SK-N-SH (cell line): ENCODE measurements around the gene DUSP16. TPM values are rescaled to one million over a fixed set of nuclear protein-coding genes. Genes with fewer than 3 reads are reported as not detected.

Source experiments
- CTCF ChIA-PET: fragments of 300-600, 350-600 bp; formaldehyde crosslinking; extraction: SDS; loops from one replicate; lab custom pipeline; 2021; lab: Yijun Ruan, JAX
- POLR2A ChIA-PET: fragments of 350-600 bp; sonication (Branson Sonifier 250); formaldehyde crosslinking; extraction: SDS; loops from one replicate; lab custom pipeline; 2020; ENCODE audit warnings: antibody characterized with exemption, inconsistent platforms; lab: Yijun Ruan, JAX
- DNase-seq: peaks from one replicate; pipeline ENCODE4 v3.0.0; 2012
- H2AFZ ChIP-seq: fragments of 200-600 bp; sonication (generic); 2 replicates; pipeline ENCODE4 v1.8.1; 2016; ENCODE audit warnings: antibody characterized with exemption, mild to moderate bottlenecking, low read depth
- H3F3A ChIP-seq: fragments of 200-600 bp; sonication (generic); replicated peaks from 2 replicates; pipeline ENCODE3; 2016; ENCODE audit warnings: antibody characterized with exemption, mild to moderate bottlenecking; ENCODE audit not compliant: insufficient read depth
- H3K27ac ChIP-seq, 2 experiments: fragments of 200-500 bp in 1 of 2; fragments of 200-600 bp in 1 of 2; sonication (Bioruptor generic) in 1 of 2; sonication (generic), shearing (Covaris generic) in 1 of 2; 2 replicates each; pipeline versions ENCODE4 v1.5.1 to v1.6.1; 2014 to 2016; ENCODE audit warnings: low read depth in 2 of 2, inconsistent platforms in 1 of 2, low read length in 1 of 2, mild to moderate bottlenecking in 1 of 2, mixed read lengths in 1 of 2
- H3K27me3 ChIP-seq: fragments of 200-600 bp; sonication (generic), shearing (Covaris generic); 2 replicates; pipeline ENCODE4 v1.6.1; 2016; ENCODE audit warnings: mixed run types; ENCODE audit not compliant: insufficient read depth
- H3K36me3 ChIP-seq, 2 experiments: fragments of 200-500 bp in 1 of 2; fragments of 200-600 bp in 1 of 2; sonication (Bioruptor generic) in 1 of 2; sonication (generic) in 1 of 2; replicated peaks in 1 of 2; 2 replicates each; pipeline versions ENCODE3 to v1.5.1; 2014 to 2016; ENCODE audit warnings: low read length in 1 of 2, mild to moderate bottlenecking in 1 of 2; ENCODE audit not compliant: insufficient read depth in 2 of 2, control insufficient read depth in 1 of 2
- H3K4me1 ChIP-seq, 2 experiments: fragments of 200-500 bp in 1 of 2; fragments of 200-600 bp in 1 of 2; sonication (Bioruptor generic) in 1 of 2; sonication (generic), shearing (Covaris generic) in 1 of 2; 2 replicates each; pipeline versions ENCODE4 v1.5.1 to v1.6.1; 2014 to 2016; ENCODE audit warnings: low read depth in 1 of 2, low read length in 1 of 2, mixed run types in 1 of 2; ENCODE audit not compliant: insufficient read depth in 2 of 2, control insufficient read depth in 1 of 2
- H3K4me2 ChIP-seq: fragments of 200-600 bp; sonication (generic), shearing (Covaris generic); 2 replicates; pipeline ENCODE4 v1.6.1; 2017; ENCODE audit warnings: mixed run types
- H3K4me3 ChIP-seq, 2 experiments: fragments of 200-500 bp in 1 of 2; fragments of 200-600 bp in 1 of 2; sonication (Bioruptor generic) in 1 of 2; sonication (generic), shearing (Covaris generic) in 1 of 2; 2 replicates each; pipeline versions ENCODE4 v1.5.1 to v1.8.1; 2014 to 2016; ENCODE audit warnings: low read depth in 2 of 2, inconsistent platforms in 1 of 2, low read length in 1 of 2, mild to moderate bottlenecking in 1 of 2, mixed read lengths in 1 of 2, moderate library complexity in 1 of 2
- H3K79me2 ChIP-seq: fragments of 200-600 bp; sonication (generic); 2 replicates; pipeline ENCODE4 v1.8.1; 2017; ENCODE audit warnings: mild to moderate bottlenecking; ENCODE audit not compliant: insufficient read depth
- H3K9ac ChIP-seq: fragments of 200-600 bp; sonication (generic); 2 replicates; pipeline ENCODE4 v1.6.1; 2017; ENCODE audit warnings: mixed run types
- H3K9me2 ChIP-seq: fragments of 200-600 bp; sonication (generic); 2 replicates; pipeline ENCODE4 v1.6.1; 2017; ENCODE audit warnings: mixed run types
- H3K9me3 ChIP-seq: fragments of 200-600 bp; sonication (generic); 2 replicates; pipeline ENCODE4 v1.6.1; 2017; ENCODE audit warnings: mixed run types, mild to moderate bottlenecking, moderate library complexity
- H4K20me1 ChIP-seq: fragments of 200-600 bp; sonication (generic); 2 replicates; pipeline ENCODE4 v1.6.1; 2017; ENCODE audit warnings: mild to moderate bottlenecking, mixed run types; ENCODE audit not compliant: insufficient read depth
- CTCF ChIP-seq: fragments of 200-600 bp; sonication (generic); IDR thresholded peaks from 2 replicates; pipeline ENCODE4 v1.6.1; 2017; ENCODE audit warnings: antibody characterized with exemption, mild to moderate bottlenecking, moderate library complexity
- ELF1 ChIP-seq: IDR thresholded peaks from 2 replicates; pipeline ENCODE4 v1.4.0; 2012
- EP300 ChIP-seq, 2 experiments: IDR thresholded peaks; 2 replicates each; pipeline versions ENCODE4 v1.4.0 to v1.6.1; 2012; ENCODE audit warnings: borderline replicate concordance in 1 of 2, low read depth in 1 of 2, low read length in 1 of 2
- EZH2phosphoT487 ChIP-seq: fragments of 200-600 bp; sonication (generic); IDR thresholded peaks from 2 replicates; pipeline ENCODE4 v1.6.1; 2017; ENCODE audit warnings: low read depth, mixed run types, mild to moderate bottlenecking, antibody characterized with exemption, moderate library complexity, borderline replicate concordance
- JUND ChIP-seq: IDR thresholded peaks from 2 replicates; pipeline ENCODE4 v1.4.0; 2012
- MAX ChIP-seq: IDR thresholded peaks from 2 replicates; pipeline ENCODE4 v1.4.0; 2012; ENCODE audit warnings: low read depth
- MXI1 ChIP-seq: IDR thresholded peaks from 2 replicates; pipeline ENCODE4 v1.6.1; 2012; ENCODE audit warnings: mild to moderate bottlenecking, low read depth, low read length, improper control_type of control experiment
- NRF1 ChIP-seq: IDR thresholded peaks from 2 replicates; pipeline ENCODE4 v1.6.1; 2012; ENCODE audit warnings: low read depth, mild to moderate bottlenecking, low read length
- POLR2AphosphoS5 ChIP-seq: IDR thresholded peaks from 2 replicates; pipeline ENCODE4 v1.6.1; 2012; ENCODE audit warnings: low read depth, low read length
- REST ChIP-seq: IDR thresholded peaks from 2 replicates; pipeline ENCODE4 v1.6.1; 2012; ENCODE audit warnings: mild to moderate bottlenecking, low read depth, low read length, moderate library complexity
- RFX5 ChIP-seq: IDR thresholded peaks from 2 replicates; pipeline ENCODE4 v1.6.1; 2012; ENCODE audit warnings: mild to moderate bottlenecking, improper control_type of control experiment, low read length
- USF2 ChIP-seq: fragments of 150-350 bp; IDR thresholded peaks from 2 replicates; pipeline ENCODE4 v1.6.1; 2017; ENCODE audit warnings: antibody characterized with exemption, low read length, low read depth, borderline replicate concordance
- WGBS: methylation state at CpG from one replicate; pipeline ENCODE4 v1.1.6; 2017; ENCODE audit warnings: low lambda C conversion rate; 5-methylcytosine and 5-hydroxymethylcytosine counted together
- polyA plus RNA-seq, 3 experiments: library from polyadenylated mRNA; depleted of rRNA; stranded (reverse); fragments of >200 nt; gene quantifications; 2 replicates each; pipeline ENCODE4 v1.2.3, GENCODE V29; 2012

The DUSP16 gene
- polyA plus RNA-seq, 1 of the 3 experiments (the other 2 are of a cell fraction), result 7.1 TPM

- POLR2A ChIA-PET, result no interaction called here
- DNase-seq, result no peak
These were observed 116.8 kb downstream of the DUSP16 start for GRCh38 chr12:12445882-12446181.

More at GRCh38 chr12:12445882-12446181, 116.8 kb downstream of the DUSP16 start:
- Histone ChIP-seq H3K9me3 (no peaks in the 10 kb centered on the region), H3F3A (peaks cover 17% of the 10 kb centered on the region), H3K9ac (no peak overlapping the region), H3K36me3 (no peaks in the 10 kb centered on the region), H4K20me1 (no peaks in the 10 kb centered on the region), H3K4me1 (peaks cover 3 to 10% of the 10 kb centered on the region in 2 experiments; a peak in 3 of 4 replicates), H2AFZ (no peak overlapping the region), H3K27me3 (no peaks in the 10 kb centered on the region), H3K9me2 (no peaks in the 10 kb centered on the region), H3K79me2 (no peaks in the 10 kb centered on the region), H3K27ac (no peak overlapping the region), H3K4me3 (no peak overlapping the region), H3K4me2 (no peak overlapping the region)
- TF ChIP-seq NRF1 (no peak), REST (no peak), USF2 (no peak), EZH2phosphoT487 (no peak), POLR2AphosphoS5 (no peak), MAX (no peak), MXI1 (no peak), CTCF (no peak), RFX5 (no peak), JUND (no peak), ELF1 (no peak), EP300 (IDR thresholded peaks at IDR 0.05; ENCODE audit: borderline replicate concordance in 1 of 2, low read depth in 1 of 2, low read length in 1 of 2) (no peak)
- CTCF ChIA-PET, result interaction anchor here (1.1 kb wide), 1 partner anchor 69 kb away, joined by 3 read pairs; no protein-coding TSS in a partner anchor
- 90% methylated on average over 2 of the region's 2 CpGs for WGBS
